ELR (cell line): ENCODE data around the gene DPYSL5.

ENCODE experiments used
- DNase-seq: peaks from one replicate; pipeline ENCODE4 v3.0.0-alpha.2; 2015; ENCODE audit warnings: low read depth

Gene DPYSL5

DNA sequence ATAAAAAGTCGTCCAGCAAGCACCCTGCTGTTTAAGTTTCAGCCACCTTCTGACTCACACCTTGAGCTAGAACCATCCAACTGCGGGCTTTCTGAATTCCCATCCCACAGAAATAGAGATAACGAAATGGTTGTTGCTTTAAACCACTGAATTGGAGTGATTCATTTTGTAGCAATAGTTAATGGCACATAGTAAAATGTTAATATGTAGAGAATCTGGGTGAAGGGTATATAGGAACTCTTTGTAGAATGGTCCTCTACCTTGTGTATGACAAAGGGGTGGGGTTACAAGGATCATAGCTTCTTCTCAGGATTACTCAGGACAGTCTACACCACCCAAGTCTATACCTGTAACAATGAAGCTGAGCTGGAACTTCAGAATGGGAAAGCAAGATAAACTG is 120.1 kb downstream of the DPYSL5 start:
- no peak for DNase-seq

DNA sequence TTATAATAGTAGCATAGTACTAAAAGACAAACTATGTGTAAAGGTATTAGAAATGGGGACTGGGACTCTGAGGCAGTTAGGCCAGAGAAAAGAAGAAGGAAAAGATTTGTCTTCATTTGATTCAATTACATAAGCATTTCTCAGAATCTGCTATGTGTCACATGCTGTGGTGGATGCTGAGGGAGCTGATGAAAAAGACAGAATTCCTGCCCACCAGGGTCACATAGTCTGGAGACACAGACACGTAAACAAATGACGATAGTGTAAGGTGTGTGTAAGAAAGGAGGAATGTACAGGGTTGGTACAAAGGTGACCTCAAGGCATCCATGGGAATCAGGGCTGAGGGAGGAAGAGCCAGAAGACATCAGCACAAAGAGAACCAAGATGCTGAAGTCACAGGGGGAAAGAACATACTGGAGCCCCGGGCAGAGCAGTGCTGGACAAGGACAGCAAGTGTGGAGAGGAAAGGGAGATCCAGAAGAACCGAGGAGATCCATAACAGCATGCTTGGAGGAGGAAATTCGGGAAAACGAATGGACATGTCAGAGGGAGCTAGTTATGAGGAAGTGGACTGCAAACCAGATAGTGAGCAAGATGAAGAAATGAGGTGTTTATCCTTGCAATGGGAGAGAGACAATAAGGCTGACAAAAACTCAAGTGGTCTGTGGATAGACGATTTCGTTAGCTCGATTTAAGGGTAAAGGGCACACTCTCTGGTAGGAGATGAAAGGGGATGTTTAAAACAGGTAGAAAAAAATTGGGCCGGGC is 121.3 kb downstream of the DPYSL5 start:
- peak; percentile 60 for DNase-seq

DNA sequence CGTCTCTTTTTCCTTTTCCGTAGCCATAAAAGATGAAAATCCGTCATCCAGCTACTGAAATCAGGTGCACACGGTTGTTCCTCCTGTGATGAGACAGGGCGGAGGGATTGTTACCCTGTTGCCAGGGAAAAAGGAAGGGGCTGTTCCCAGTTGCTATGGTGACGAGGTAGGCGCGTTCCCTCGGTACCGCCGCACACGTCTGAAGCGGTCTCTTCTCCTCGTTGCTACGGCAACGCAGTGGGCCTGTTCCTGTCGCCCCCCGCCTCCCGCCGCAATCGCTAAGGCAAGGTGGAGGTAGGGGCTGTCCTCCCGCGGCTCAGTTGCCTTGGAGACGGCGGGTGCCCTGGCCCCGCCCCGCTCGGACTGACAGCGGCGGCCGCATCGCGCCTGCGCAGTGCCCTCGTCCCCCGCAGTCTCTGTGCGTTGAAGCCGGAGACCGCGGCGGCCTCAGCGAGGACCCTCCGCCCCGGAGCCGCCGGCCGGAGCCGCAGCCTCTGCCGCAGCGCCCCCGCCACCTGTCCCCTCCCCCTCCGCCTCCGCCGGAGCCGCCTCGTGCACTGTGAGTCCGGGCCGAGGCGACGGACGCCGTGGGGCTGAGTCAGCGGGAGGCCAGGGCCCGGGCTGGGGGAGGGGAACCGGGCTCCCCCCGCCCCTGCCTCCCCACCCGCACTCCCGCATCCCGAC is 122.5 kb downstream of the DPYSL5 start, which contains the start of gene MAPRE3:
TSS of gene MAPRE3 (plus strand) at position 394 of the 684 bp plus-strand sequence. CDS start 51,582 bp downstream, outside the sequence.
- peak; percentile 64 for DNase-seq

DNA sequence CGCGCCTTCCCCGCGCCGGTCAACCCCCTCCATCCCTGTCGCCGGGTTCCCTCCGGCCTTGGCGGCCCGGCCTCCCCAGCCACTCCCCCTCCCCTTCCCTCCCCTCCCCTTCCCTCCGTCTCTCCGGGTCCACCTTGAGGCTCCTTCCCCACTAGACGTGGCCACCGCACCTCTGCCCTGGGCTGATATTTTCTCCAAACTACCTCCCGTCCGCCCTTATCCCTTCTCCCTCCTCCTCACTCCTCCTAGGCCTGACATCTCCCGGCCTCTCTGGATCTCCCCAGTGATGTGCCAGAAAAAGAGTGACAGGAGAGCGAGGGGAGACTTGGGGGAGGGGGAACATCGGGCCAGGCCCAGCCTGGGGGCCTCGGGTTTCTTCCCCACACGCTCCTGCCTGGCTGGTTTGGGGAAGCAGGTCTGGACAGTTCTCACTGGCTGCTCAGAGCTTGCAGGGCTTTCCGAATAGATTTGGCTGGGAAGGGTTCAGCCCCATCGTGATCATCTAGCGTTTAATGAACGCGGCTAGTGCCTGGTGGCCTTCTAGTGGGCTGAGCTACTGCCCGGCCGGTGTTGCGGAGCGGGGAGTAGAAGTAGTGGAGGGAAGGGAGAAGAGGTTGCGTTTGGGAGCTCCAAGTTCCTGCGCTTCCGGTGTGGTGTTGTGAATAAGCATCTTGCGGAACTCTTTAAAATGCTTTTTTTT is 123.1 kb downstream of the DPYSL5 start:
- peak; percentile 38 for DNase-seq

DNA sequence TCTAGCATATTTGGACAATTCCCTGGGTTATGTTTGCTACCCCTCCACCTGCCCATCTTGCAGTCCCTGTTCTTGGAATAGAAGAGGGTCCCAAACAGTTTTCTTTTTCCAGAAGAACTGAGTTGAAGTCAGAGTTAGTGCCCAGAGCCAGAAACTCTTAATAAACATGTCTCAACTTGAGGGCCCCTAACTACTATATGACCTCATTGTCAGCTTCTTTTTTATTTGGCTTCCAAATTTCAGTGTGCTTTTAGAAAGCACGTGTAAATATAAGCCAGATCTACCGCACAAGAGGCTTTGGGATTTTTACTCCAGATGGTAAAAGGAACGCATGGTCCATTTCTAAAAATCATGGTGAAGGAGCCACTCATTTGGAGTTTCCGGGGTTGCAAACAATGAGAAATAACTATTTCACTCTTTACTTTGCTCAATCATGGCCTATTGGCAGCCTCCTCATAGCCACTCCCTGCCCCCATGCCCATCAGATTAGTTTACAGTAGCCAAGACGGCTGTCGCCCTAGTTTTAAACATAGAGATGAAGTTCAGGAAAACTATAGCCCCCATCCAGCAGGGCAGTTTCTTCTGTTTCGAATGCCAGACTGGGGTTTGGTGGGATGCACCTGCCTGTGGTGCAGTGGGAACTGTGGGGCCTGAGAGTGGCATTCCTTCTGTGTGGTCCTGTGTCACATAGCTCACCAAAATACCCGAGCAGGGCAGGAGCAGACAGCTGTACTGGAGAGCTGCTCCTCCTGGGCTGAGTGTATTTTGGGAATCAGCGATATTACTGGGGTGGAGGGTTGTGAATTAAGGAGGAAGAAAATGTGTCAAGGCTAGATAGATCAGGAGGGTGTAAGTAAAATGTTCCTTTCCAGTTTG is 124.2 kb downstream of the DPYSL5 start:
- no peak for DNase-seq

DNA sequence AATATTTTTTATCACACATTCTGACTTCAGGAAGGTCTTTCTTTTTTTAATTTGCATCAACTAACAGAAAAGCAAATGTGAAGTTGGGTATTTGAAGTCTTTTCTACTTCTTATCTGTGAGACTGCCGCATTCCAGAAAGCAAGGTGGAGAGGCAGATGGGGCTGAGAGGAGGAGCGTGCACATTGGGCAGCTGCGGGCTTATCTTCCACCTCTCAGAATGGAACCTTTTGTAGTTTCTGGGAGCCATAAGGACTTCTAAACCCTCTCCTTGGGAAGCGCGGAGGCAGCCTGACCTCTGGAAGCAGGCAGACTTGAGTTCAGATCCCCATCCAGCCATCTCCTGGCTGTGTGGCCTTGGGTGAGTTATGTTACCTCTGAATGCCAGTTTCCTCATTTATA is 126.4 kb downstream of the DPYSL5 start:
- no peak for DNase-seq

DNA sequence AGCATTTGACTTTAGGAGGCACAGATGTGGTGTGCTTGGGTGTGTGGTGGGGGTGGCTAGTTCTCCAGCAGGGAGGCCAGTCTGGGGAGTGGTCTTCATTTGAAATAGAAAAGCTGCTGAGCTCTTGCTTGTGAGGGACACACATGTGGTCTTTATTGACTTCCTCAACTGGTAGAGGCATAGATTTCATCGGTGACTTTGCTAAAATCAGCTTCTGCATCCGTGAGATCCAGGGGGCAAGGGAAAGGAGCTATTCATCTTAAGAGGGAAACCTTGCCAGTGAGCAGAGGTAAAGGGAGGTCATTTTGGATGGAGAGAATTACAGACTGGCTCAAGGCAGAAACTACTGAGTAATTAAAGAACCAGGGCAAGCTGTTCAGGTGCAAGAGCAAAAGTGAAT is 127.2 kb downstream of the DPYSL5 start:
- no peak for DNase-seq

DNA sequence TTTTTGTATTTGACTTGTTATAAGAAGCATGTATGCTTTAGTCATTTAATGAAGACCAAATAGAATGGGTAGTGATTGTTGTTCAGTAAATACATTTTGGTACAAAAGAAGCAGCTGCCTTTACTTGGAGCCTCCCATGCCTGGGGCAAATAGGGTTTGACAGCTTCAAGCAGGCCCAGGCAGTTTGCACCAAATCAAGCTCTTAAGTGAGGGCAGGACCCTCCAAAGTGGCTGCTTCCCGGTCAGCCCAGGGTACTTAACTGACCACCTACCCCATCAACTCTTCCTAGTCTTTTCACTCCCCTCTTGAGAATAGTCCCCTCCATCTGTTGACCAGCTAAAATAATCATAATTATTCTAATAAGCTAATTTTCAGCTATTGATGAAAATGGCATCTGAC is 127.7 kb downstream of the DPYSL5 start:
- no peak for DNase-seq

DNA sequence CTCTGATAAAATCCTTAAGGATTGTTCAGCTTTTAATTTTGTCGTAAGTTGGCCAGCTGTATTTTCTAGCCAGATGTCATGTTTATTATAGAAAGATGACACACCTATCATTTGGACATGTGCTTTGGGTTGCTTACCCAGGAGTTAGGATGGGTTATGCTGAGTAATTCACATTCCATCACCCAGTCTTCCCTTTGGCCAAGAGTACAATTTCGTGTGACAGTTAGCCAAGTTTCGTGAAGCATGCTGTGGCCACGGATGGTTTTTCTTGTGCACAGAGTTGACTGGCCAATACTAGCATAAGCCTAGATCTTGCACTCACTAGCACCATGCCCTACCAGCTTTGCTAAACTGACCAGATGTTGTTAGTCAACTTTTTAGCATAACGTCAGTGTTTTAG is 128.3 kb downstream of the DPYSL5 start:
- peak; percentile 35 for DNase-seq

DNA sequence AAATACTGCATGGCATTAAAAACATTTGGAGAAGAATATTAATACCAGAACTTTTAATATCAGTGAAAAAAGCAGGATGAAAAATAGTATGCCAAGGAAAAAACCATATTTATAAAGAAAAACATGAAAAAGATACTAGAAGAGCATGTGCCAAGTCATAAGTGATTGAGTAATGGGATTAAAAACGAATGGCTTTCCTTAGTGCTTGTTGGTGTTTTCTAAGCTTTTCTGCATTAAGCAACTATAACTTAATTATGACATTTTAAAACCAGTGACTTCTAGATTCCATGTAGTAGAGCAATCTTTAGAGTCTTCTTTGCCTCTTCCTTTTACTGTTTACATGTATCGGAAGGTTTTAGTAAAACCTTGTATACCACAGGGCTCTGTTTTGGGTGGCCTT is 129.1 kb downstream of the DPYSL5 start:
- no peak for DNase-seq

DNA sequence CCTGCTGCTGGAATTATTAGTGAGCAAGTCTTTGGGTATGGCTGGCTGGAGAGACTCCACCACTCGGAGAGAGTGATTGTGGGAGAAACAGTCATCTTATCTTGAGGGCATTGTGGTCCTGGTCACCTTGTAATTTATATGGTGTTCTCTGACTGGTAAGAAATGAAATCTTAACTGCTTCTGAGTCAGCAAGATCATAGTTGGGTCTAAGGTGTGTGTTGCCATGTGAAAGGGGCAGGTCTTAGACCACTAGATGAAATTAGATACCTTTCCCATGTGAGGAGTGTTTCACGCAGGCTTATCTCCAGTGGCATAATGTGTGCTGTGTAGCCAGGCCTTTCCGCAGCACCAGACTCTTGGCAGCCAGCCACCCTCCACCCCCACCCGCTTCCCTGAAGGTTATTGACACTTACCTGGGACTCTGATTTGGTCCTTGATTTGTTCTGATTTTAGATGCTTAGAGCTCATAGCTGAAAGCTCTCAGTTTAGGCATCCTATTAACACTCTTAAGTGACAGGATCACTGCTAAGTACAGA is 130.2 kb downstream of the DPYSL5 start:
- no peak for DNase-seq

DNA sequence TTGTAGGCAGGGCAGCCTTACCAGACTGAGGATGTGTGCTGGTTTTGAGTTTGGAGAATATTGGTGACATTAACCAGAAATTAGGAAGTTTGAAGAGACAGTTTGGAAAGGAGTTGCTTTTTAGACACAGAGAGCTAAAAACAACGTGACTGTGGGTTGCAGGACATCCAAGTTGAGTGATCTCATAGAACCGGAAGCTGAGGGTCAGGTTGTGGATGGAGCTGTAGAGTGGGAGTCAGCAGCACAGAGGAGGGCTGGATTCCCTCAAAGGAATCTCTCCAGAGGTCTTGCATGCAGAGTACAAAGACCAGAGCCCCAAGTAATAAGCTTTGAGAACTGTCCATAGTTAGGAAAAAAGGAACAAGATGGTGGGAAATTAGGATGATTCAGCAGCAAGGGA is 131.8 kb downstream of the DPYSL5 start:
- no peak for DNase-seq

DNA sequence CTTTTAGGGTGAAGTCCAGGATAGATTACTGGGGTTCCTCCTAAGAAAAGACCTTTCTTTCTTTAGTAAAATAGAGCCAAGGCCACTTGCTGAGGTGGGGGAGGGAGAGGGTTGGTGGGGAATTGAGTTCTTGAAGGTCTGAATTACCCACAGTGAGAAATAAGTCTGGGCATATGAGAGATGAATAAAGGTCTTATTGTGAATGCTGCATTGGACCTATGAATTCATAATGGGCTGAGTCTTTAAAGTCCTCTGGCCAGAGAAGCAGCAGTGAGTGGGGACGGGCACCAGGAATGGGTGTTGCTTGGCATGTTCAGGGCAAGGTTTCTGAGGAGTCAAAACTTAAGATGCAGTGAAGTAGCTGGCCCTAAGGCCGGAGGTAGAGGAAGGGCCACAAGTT is 133.0 kb downstream of the DPYSL5 start:
- DNase-seq = no peak

DNA sequence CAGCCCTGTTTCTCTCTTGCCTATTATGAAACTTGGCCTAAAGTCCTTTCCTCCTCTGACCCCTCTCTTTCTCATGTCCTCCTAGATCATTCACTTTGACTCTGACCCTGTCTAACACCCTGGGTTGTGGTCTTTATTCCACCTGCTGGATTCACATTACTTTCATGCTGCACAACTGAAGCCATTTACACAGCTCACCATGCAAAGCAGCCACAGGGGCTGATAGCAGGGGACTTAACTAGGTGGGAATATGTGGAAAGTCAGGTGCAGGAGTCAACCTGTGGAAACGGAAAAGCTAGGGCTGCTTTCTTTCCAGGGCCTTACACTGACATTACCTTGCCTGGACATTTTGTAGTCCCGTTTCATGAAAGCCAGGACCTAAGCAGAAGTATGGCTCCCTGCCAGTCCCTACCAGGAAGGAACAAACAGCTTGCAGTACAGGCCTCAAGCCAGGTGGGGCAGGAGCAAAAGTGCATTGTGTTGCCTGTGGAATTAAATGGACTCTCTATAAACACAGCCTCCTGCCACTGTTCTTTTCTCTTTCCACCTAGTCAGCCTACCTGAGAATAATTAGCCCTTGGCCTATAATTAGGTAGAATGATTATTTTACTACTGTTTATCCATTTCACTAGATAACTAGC is 134.3 kb downstream of the DPYSL5 start:
- DNase-seq = peak; percentile 38

DNA sequence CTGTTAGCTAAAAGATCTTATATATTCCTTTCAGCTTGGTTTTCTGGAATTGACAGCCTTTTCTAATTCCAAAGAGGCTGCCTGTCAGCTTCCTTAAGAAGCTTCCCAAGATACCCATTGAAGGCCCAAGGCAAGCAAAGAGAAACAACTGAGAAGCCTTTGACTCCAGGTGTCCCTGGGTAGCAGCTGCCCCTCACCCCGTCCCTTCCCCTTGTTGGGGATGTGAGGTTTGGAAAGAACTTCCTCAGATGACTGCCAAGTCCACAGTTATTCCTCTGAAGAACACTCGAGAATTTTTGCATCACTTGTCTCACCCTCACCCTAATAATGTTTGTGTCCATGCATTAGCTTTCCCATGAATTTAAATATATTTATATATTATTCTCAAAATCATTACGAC is 135.8 kb downstream of the DPYSL5 start:
- DNase-seq = no peak

DNA sequence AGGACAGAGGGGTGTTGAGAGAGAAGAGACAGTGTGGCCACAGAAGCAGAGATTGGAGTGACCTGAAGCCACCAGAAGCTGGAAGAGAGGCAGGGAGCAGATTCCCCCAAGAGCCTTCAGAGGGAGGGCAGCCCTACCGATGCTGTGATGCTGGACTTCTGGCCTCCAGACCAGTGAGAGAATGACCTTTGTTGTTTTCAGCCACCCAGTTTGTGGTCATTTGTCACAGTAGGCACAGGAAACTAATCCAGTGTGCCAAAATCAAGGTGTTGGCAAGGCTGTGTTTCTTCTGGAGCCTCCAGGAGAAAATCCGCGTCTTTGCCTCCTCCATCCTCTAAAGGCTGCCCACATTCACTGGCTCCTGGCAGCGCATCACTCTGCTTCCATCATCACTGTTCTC is 137.9 kb downstream of the DPYSL5 start:
- DNase-seq = no peak

DNA sequence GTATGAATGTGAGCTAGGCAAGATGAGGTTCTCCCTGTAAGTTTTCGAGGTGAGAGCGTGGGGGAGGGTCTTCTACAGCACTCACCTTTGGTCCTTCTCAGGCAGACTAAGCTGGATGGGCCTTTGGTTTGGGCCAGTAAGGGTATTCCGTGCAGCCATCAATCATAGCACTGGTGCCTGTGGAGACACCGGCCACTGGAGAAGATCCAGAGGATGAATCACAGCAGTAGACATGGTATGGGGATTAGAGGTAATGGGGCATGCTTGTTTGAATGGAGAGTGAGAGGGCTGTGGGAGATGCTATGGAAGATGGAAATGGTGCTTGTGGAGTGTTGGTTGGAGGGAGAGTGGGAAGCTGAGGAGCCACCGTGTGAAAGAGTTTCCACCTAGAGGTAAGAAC is 138.6 kb downstream of the DPYSL5 start:
- no peak for DNase-seq

DNA sequence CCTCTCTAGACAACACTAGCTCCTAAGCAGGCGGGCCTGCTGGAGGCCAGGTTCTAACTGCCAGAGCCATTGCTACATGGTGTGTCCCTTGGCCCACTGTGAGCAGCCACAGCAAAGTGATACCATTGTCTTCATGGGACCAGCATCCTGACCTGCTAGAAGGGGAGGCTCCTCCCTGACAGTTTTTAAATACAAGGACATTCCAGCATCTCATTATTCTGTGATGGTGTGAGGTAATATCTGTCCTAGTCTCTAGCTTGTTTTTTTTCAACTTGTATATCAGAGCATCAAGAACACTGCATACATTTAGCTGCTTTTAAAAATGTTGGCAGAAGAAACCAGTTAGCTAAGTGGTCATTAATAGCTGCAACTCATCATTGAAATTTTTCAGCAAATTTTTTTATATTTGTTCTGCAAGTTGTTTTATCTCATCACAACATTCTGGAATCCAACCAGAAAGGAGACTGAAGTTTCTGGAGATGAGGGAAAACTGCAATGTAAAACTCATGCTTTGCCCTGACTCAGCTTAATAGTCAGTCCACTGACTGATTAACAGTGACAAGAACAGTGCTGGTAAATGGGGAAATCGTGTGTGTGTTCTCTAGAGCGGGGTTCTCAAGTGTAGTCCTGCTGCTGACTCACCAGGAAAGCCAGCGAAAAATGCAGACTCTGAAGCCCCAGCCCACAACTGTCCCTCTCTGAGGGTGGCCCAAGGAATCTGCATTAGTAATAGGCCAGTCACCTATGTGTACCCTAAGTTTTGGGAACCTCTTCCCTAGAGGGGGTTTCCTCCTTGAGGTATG is 140.3 kb downstream of the DPYSL5 start:
- DNase-seq = peak; percentile 63

DNA sequence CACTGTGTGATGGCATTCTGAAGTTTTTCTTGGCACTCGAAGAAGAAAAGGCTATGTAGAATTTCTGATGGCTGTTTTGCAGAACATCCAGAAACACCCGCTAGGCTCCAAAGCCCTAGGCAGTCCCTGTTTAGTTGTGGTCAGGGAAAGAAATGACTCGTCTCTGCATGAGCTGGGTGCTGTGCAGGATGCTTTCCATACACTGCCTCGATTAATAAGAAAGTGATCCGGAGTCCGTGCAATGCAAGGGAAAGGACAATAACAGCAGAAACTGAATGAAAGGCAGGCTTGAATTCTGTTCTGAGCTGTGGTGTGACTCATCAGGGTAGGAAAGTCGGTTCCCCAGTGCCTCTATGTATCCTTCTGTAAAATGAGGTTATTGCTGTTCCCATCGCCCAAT is 141.2 kb downstream of the DPYSL5 start:
- peak; percentile 47 for DNase-seq

DNA sequence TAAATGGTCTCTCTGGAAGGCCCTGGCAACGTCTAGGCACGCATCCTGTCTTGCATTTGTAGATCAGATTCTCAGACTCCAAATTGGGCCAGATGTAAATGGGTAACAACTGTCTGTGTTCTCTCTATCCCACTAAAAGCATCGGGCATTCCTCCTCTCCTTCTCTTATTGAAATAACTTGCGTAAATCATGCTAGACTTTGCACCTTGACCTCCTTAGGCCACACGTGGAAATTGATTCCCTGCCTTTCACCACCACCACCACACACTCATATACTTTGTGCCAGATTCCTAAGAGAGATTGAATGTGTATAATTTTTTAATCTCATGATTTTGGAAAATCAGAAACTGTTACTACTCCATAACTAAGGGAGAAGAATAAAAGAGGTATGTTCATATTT is 143.8 kb downstream of the DPYSL5 start:
- DNase-seq = no peak
